Measurements from ENCODE around the gene SLFN11.
"Not testable (repeated sequence)": the region's sequence is repeated elsewhere in the genome, so short reads cannot be mapped to it uniquely, and the experiment has no call there.

The SLFN11 gene

DNA sequence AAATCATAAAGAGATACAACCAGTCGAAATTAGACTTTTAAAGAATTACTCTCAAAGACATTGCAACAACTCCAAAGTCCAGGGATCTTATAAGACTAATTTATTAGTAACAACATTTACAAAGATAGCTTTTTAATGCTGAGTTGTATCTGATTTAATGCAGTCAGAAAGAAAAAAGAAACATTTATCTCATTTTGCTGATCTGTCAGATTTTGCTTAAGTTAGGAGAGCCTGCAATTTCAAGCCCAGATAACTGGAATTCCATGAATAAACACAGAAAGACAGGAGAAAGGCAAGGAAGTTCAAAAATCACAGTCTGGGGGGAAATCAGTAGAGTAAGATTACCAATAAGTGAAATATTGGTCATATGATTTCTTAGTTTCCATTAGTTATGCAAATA, 22.9 kb downstream of the SLFN11 start:
- DNase-seq, result no peak

DNA sequence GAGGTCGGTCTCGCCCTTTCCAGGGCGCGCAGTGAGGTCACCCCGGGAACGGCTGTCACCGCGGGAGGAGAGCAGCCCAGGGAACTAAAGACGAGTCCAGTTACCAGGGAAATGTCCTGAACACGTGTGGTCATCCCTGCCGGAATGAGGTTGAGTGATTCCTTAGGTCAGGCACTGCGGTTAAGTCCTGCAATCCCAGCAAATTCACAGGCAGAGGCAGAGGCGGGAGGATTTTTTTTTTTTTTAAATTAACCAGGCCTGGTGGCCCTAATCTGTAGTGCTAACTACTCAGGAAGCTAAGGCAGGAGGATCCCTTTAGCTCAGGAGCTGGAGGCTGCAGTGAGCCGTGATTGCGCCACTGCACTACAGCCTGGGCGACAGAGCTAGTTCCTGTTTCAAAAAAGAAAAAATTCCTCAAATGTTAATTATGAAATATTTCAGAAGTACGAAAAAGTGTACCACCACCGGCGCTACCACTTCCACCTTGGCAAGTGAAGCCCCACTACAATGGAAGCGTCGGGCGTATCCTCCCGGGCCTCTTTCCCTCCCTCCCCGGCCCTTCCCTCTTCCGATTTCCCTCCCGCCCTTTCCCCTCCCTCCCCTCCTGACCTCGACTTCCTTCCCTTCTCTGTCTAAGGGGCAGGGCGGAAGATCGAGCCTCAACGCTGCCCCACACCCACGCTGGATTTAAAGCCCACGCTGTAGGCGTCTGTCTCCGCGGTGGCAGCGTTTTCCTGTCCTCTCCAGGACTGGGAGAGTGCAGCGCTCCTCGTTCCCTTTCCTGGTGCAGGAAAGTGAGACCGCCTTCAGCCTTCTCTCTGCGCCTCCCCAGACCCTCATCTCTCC, 27.3 kb downstream of the SLFN11 start:
- DNase-seq, result no peak

DNA sequence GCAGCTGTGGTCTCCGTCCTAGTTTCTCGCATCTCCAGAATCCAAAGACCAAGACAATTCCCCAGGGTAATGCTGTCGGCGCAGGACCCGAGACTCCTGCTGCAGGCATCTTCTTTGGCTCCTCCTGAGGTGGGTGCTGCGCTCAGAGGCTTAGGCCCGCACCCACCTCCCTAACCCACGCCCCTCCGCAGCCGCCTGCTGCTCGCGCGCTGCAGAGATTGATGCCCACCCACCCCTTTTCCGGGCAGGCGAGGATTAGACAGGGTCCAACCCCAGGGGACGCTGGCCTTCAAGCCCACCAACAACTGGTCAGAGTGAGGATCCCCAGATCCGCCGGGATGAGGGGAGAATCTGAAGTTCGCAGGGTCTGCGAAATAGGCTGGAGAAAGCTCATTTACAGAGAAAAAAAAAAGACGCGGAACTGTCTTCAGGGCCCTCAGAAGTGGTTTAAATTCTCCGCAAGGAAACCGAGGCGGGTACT, 27.9 kb downstream of the SLFN11 start:
- no peak for DNase-seq

DNA sequence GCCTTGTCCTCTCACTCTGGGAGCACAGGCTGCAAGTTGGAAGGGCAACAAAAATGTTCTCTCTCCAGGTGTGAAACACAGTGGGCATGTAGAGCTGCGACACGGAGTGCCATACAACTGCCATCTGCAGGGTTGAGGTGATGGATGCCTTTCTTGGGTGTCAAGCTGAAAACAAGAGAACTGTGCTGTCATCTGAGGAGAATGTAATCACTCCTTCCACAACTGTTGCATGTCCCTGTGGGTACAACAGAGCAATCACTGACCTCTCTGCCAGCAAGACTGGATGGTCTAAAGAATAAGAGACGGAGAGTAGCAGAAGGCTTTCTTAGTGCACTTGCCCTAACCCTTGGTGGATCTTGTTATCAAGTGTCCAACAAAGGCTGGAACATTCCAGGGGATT, 29.2 kb downstream of the SLFN11 start:
- DNase-seq, result no peak

DNA sequence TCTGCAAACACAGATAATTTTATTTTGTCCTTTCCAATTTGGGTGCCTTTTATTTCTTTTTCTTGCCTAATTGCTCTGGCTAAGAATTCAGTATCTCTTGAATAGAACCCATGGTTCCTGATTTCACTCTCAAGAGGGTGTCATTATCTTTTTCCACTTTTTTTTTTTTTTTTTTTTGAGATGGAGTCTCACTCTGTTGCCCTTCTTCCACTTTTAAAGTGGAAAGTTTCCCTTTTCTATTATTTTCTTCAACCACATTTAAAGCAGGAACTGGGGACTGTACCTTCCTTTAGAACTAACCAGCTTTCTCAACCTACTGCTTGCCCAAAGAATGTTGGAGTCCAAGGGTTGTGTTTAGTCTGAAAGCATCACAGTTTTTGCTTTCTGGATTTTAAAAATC, 31.1 kb downstream of the SLFN11 start:
- DNase-seq, result no peak

DNA sequence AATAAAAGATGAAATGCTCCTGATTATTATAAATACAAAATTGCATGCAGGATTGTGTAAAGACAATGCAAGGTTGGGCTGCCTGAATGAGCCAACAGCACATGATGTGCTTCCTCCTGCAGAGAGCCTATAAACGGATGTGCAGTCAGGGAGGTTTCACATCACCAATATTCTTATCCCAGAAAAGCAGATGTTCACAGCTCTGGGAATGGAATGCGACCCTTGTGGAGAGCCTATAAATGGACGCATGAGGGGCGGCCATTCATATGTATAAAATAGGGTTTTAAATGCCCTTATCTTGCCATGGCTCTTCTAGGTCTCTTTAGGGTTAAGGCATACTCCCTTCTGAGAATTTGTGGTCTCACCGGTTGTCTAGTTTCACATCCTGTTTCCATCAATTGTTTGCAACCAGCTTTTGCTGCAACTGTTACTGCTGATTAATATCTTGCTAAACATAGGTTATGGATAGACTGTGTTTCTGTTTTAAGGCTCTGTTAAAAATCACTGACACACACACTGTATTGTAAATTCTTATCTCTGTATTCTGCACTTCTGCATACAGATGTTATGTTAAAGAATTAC, 31.9 kb downstream of the SLFN11 start:
- no peak for DNase-seq

DNA sequence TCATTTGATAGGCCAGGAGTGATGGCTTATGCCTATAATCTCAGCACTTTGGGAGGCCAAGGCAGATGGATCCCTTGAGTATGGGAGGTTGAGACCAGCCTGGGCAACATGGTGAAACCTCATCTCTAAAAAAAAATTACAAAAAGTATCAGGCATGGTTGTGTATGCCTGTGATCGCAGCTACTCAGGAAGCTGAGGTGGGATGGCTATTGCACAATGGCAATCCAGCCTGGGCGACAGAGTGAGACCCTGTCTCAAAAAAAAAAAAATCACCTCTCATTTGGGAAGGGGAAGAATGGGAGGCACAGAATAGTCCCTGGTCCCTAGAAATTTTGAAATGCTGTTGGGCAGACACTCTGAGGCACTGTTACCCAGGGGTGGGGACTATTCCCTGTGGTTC, 35.2 kb downstream of the SLFN11 start:
- DNase-seq, result no peak

DNA sequence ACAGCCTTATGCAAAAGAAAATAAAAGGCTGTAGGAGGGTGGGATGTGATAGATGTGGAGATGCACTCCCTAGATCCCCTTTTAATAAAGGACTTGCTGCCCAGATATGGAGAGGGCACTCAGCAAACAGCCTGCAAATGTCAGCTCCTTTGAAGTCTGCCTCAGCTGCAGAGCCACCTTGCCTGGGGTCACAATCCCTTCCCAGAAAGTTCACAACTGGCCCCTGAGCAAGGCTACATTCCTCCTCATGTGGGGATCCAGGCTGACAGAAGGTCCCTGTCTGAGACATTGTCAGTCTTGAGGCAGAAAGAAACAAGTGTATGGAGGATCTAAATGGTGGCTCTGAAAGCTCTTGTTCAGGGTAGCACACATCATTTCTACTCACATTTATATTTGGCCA, 36.1 kb downstream of the SLFN11 start:
- DNase-seq, result no peak

DNA sequence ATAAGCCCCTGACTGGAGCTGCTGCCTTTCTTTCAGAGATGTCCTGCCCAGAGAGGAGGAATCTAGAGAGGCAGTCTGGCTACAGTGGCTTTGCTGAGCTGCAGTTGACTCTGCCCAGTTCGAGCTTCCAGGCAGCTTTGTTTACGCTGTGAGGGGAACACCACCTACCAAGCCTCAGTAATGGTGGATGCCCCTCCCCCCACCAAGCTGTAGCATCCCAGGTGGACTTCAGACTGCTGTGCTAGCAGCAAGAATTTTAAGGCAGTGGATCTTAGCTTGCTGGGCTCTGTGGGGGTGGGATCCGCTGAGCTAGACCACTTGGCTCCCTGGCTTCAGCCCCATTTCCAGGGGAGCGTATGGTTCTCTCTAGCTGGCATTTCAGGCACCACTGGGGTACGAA, 39.8 kb downstream of the SLFN11 start:
- not testable (repeated sequence) for DNase-seq

DNA sequence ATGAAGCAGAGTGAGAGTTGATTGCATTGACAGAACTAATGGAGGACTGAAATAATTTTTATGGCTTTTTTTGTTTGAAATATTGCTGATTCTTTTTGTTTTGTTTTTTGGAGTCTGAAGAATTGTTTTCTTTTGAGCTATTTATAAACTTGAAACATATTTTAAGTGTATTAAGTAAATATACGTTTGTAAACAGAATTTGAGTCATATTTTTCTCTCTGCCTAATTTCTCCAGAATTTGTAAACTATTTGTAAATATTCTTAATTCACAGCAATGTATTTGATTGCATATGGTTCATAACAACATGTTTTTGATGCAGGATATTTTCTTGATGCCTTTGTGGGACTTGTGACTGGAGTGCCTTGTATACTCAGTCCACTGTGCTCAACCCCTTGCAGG, 50.7 kb downstream of the SLFN11 start:
- no peak for DNase-seq

DNA sequence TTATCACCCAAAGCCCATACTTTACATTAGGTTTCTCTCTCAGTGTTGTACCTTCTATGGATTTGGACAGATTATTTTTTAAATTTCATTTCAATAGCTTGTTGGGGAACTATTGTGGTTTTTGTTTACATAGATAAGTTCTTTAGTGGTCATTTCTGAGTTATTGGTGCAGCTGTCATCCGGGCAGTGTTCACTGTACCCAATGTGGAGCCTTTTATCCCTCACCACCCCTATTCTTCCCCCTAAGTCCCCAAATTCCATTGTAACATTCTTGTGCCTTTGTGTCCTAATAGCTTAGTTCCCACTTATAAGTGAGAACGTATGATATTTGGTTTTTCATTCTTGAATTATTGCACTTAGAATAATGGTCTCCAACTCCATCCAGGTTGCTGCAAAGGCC, 57.5 kb downstream of the SLFN11 start:
- DNase-seq, result no peak

DNA sequence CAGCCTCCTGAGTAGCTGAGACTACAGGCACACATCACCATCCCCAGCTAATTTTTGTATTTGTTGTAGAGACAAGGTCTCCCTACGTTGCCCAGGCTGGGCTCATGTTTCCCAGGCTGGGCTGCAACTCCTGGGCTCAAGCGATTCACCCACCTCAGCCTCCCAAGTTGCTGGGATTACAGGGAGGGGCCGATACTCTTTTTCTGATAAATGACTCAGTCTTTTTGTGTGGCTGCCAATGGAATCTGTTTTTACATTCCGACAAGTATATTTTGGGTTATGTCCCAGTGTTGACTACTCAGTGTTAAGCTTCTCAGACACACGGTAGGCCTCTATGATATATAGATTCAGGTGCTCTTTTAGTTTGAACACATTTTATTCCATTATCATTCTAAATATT, 58.1 kb downstream of the SLFN11 start:
- no peak for DNase-seq

DNA sequence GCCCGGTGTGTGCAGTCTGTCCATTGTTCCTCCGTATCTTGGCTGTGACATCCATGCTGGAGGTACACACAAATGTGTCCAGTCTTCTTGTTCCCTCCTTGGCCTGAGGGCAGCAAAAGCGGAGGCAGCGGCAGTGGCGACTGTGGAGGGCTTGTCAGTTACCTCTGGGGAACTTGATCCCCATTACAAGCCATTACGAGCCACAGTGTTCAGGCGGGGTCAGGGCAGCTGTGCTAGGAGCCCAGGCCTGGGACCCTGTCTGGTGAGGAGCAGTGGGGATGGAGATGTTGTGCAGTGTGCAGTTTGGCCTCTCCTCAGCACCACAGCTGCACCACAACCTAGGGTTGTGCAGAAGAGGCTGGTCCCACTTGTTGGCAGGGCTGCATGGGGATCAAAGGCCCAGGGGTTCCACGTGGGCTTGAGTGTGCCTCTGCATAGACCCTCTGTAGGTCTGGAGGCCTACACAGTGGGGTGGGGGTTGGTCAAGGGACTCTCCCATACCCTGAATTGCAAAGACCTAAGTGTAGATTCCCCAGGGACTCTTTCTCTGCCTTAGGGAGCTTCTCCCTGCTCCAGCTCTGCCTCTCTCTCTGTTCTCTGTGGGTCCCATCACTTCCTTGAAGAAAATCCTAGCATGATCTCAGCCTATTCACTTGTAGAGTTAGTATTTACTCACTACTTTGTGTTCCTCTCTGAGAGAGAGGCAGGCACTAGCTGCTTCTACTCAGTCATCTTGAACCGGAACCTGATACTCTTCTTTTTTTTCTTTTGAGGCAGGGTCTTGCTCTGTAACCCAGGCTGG, 58.8 kb downstream of the SLFN11 start:
- DNase-seq, result no peak

DNA sequence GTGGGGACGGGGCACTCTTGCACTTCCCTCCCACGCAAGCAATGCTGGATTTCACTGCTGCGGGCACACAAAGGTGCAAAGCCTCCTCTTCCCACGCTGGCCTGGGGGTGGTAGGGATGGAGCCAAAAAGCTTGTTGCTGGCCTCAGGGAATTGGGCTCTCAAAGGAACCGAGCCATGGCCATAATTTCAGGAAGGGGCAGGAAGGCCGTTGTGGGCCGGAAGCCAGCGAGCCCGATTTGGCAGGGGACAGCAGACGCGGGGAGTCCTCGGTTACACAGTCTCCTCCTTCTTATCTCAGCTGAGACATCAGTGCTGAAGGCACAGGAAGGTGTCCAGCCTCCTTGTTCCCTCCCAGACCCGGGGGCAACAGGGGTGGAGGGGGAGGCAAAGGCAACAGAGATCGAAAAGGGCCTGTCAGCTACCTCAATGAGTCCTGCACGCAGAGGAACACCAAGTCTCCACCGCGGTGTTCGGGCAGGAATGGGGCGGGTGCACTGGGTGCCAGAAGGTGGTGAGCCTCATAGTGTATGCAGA, 59.5 kb downstream of the SLFN11 start:
- DNase-seq, result no peak

DNA sequence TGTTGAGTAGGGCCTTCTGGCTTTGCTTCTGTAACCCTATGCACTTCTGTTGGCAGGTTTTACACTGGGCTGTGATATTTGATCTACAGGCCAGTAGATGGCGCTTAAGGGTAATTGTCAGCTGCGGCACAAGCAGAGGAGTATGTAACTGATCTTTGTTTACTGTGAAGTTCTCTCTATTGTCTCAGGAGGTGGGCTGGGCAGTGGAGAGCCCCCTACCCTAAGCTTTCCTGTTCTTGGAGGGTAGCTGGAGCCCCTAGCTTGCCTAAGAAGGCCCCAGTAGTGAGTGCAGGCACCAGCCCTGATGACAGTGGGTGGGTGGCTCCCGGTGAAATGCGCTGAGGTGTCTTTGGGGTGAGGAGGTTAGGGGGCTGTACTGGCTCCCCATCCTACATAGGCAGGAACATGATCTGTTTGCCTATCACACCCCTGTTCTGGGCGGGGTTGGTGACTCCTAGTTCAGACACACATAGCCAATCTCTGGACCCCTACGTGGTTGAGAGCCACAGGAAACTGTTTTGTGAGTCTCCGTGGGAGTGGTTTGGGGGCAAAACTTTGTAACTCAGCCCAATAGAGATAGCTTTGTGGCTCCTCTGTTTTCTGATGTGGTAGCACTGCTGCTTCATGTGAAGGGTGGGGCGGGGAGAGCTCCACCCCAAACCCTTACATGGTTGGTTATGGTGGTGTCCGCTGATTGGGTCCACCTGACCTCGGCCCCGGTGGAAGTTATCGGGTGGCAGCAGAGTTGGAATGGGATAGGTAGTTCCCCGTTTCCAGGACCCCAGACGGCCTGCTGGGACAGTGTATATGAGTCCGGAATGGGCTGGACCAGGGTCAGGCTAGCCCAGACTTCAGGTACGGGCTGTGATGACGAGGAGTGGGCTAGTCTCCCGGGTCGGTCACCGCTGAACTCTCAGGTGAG, 60.4 kb downstream of the SLFN11 start:
- DNase-seq, result peak; percentile 63

DNA sequence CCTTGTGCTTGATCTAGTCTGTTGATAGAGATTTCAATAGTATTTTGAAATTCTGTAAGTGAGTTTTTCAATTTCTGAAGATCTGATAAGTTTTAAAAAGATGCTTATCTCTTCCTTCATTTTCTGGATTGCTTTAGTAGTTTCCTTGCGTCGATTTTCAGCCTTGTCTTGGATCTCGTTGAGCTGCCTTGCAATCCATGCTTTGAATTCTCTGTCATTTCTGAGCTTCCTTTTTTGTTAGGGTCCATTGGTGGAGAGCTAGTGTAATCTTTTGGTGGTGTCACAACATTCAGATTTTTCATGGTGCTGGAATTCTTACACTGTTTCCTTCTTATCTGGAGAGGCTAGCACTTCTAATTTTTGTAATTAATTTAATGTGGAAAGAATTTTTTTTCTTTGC, 61.1 kb downstream of the SLFN11 start:
- no peak for DNase-seq

DNA sequence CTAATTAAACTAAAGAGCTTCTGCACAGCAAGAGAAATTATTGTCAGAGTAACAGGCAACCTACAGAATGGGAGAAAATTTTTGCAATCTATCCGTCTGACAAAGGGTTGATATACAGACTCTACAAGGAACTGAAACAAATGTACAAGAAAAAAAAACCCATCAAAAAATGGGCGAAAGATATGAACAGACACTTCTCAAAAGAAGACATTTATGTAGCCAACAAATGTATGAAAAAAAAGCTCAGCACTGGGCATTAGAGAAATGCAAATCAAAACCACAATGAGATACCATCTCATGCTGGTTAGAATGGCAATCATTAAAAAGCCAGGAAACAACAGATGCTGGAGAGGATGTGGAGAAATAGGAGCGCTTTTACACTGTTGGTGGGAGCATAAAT, 64.1 kb downstream of the SLFN11 start:
- not testable (repeated sequence) for DNase-seq
